K562 (cell line): Measurements from ENCODE around the gene IMMP2L. TPM values are rescaled to one million over a fixed set of nuclear protein-coding genes. Genes with fewer than 3 reads are reported as not detected.

Source experiments
- ATAC-seq: fragments of 200-7000 bp; cut with Tn5 transposase; 3 replicates; pipeline ENCODE4 v1.9.1; 2020; ENCODE audit warnings: moderate library complexity
- BruUV-seq: library from RNA; stranded (reverse); fragments of 400-500 nt; replicated peaks from 2 replicates; lab custom pipeline; 2021; lab: Mats Ljungman, UMichigan
- CTCF ChIA-PET: fragments of 300-600 bp; formaldehyde crosslinking; extraction: SDS; loops from one replicate; lab custom pipeline; 2021; ENCODE audit warnings: low intra/inter-chr PET ratio; lab: Yijun Ruan, JAX
- POLR2A ChIA-PET: fragments of 300-600, 350-650 bp; sonication (Branson Sonifier 250); formaldehyde crosslinking; extraction: SDS; loops from one replicate; lab custom pipeline; 2021; ENCODE audit warnings: antibody characterized with exemption, inconsistent platforms; lab: Yijun Ruan, JAX
- DNase-seq, 4 experiments: peaks; one replicate each; pipeline versions ENCODE4 v3.0.0 to v3.0.0-alpha.2; 2011 to 2018; ENCODE audit warnings: low spot score in 3 of 4, mixed read lengths in 3 of 4; ENCODE audit errors: extremely low read depth in 1 of 4
- FAIRE-seq: peaks from 2 replicates; lab custom pipeline; 2011; peaks lifted over from hg19 to GRCh38; lab: Jason Lieb, UNC
- H2AFZ ChIP-seq: 2 replicates; pipeline ENCODE4 v1.6.0; 2011; ENCODE audit warnings: low read depth, low read length, control low read depth, inconsistent platforms
- H3K27ac ChIP-seq: fragments of 200-600 bp; 3 replicates; pipeline ENCODE4 v1.8.0; 2011; ENCODE audit warnings: low read depth, mild to moderate bottlenecking, control low read depth, inconsistent platforms, low read length, moderate library complexity, mixed read lengths; ENCODE audit errors: extremely low read depth
- H3K27me3 ChIP-seq, 2 experiments: fragments of 300-600 bp in 1 of 2; 2 replicates in 1 of 2; 3 replicates in 1 of 2; pipeline versions ENCODE4 v1.6.0 to v1.8.0; 2011; ENCODE audit warnings: inconsistent platforms in 2 of 2, low read length in 2 of 2, mild to moderate bottlenecking in 1 of 2, mixed read lengths in 1 of 2, moderate library complexity in 1 of 2; ENCODE audit not compliant: control insufficient read depth in 2 of 2, insufficient read depth in 2 of 2
- H3K36me3 ChIP-seq: fragments of 300-600 bp; 3 replicates; pipeline ENCODE4 v1.8.0; 2011; ENCODE audit warnings: mild to moderate bottlenecking, low read length, inconsistent platforms; ENCODE audit not compliant: control insufficient read depth, insufficient read depth
- H3K4me1 ChIP-seq, 2 experiments: fragments of 200-600 bp in 1 of 2; replicated peaks in 1 of 2; 2 replicates in 1 of 2; 3 replicates in 1 of 2; pipeline versions ENCODE4 v1.5.1 to v1.8.0; 2011; ENCODE audit warnings: inconsistent platforms in 2 of 2, low read length in 2 of 2, mild to moderate bottlenecking in 1 of 2, mixed read lengths in 1 of 2, moderate library complexity in 1 of 2; ENCODE audit not compliant: control insufficient read depth in 2 of 2, insufficient read depth in 2 of 2
- H3K4me2 ChIP-seq: 2 replicates; pipeline ENCODE4 v1.6.1; 2011; ENCODE audit warnings: low read length, control low read depth, inconsistent platforms, mixed read lengths; ENCODE audit not compliant: insufficient read depth
- H3K4me3 ChIP-seq: fragments of 200-600 bp; sonication (generic), shearing (Covaris generic); 2 replicates; pipeline ENCODE4 v1.5.1; 2016; ENCODE audit warnings: control low read depth, inconsistent platforms
- H3K79me2 ChIP-seq: fragments of 200-600 bp; 3 replicates; pipeline ENCODE4 v1.8.0; 2011; ENCODE audit warnings: low read length, inconsistent platforms; ENCODE audit not compliant: control insufficient read depth, insufficient read depth
- H3K9ac ChIP-seq, 2 experiments: 2 replicates each; pipeline versions ENCODE4 v1.6.0 to v1.6.1; 2011; ENCODE audit warnings: low read depth in 2 of 2, low read length in 2 of 2, control low read depth in 1 of 2, inconsistent platforms in 1 of 2, mild to moderate bottlenecking in 1 of 2, mixed read lengths in 1 of 2; ENCODE audit not compliant: insufficient read depth in 1 of 2
- H3K9me1 ChIP-seq: one replicate; pipeline ENCODE4 v1.6.0; 2011; ENCODE audit warnings: inconsistent platforms, mild to moderate bottlenecking, low read length, moderate library complexity; ENCODE audit not compliant: control insufficient read depth, insufficient read depth
- H3K9me3 ChIP-seq: replicated peaks from 2 replicates; pipeline ENCODE4 v1.5.1; 2011; ENCODE audit warnings: low read depth, low read length, inconsistent platforms; ENCODE audit not compliant: control insufficient read depth, insufficient read depth
- H4K20me1 ChIP-seq: replicated peaks from 2 replicates; pipeline ENCODE4 v1.6.1; 2011; ENCODE audit warnings: low read length, inconsistent platforms, mixed read lengths; ENCODE audit not compliant: control insufficient read depth, insufficient read depth
- BRD9 ChIP-seq: fragments of 450-650 bp; IDR thresholded peaks from 2 replicates; pipeline ENCODE4 v1.6.1; 2018; ENCODE audit warnings: low read depth; ENCODE audit not compliant: partially characterized antibody
- HDAC1 ChIP-seq, 2 experiments: fragments of 450-650 bp; IDR thresholded peaks; 2 replicates each; pipeline ENCODE4 v1.6.1; 2016 to 2017; ENCODE audit warnings: inconsistent platforms in 1 of 2, mild to moderate bottlenecking in 1 of 2, moderate library complexity in 1 of 2
- LARP7 ChIP-seq: fragments of 450-650 bp; IDR thresholded peaks from 2 replicates; pipeline ENCODE4 v1.6.1; 2016
- MAFK ChIP-seq: IDR thresholded peaks from 2 replicates; pipeline ENCODE4 v1.6.1; 2011; ENCODE audit warnings: low read length, improper control_type of control experiment
- MED1 ChIP-seq: sonication (generic); formaldehyde crosslinking; IDR thresholded peaks from 2 replicates; pipeline ENCODE4 v1.8.1; 2023; ENCODE audit warnings: missing genetic modification reagents, borderline replicate concordance
- MIER1 ChIP-seq: fragments of 450-650 bp; IDR thresholded peaks from 2 replicates; pipeline ENCODE4 v1.6.1; 2016; ENCODE audit warnings: antibody characterized with exemption, mild to moderate bottlenecking, low read depth
- NFYB ChIP-seq: IDR thresholded peaks from 2 replicates; pipeline ENCODE4 v1.6.1; 2011; ENCODE audit warnings: mild to moderate bottlenecking, moderate library complexity; ENCODE audit not compliant: insufficient read length; ENCODE audit errors: extremely low read depth
- OTX1 ChIP-seq: fragments of 450-650 bp; formaldehyde crosslinking; IDR thresholded peaks from 2 replicates; pipeline ENCODE4 v1.4.0; 2022; ENCODE audit warnings: mild to moderate bottlenecking
- PTBP1 ChIP-seq: fragments of 200-400 bp; formaldehyde crosslinking; IDR thresholded peaks from 2 replicates; pipeline ENCODE4 v1.6.1; 2017; ENCODE audit warnings: low read depth, low read length
- SIRT6 ChIP-seq: IDR thresholded peaks from one replicate; pipeline ENCODE4 v1.6.1; 2012; ENCODE audit warnings: low read depth, mild to moderate bottlenecking, control low read depth, inconsistent platforms, low read length, moderate library complexity
- TEAD4 ChIP-seq, 2 experiments: sonication (generic) in 1 of 2; formaldehyde crosslinking in 1 of 2; IDR thresholded peaks; 2 replicates each; pipeline versions ENCODE4 v1.6.1 to v1.8.0; 2012 to 2022; ENCODE audit warnings: borderline replicate concordance in 1 of 2, inconsistent platforms in 1 of 2, low read length in 1 of 2, mild to moderate bottlenecking in 1 of 2, missing genetic modification reagents in 1 of 2
- YBX1 ChIP-seq: fragments of 450-650 bp; IDR thresholded peaks from 2 replicates; pipeline ENCODE4 v1.7.1; 2016; ENCODE audit warnings: mild to moderate bottlenecking
- ZKSCAN8 ChIP-seq: fragments of 200-800 bp; sonication (Bioruptor generic); IDR thresholded peaks from 2 replicates; pipeline ENCODE4 v1.6.1; 2016; ENCODE audit warnings: missing genetic modification characterization, missing compliant biosample characterization
- WGBS: fragments of 100-300 bp; shearing (Covaris generic); methylation state at CpG from one replicate; pipeline ENCODE4 v1.1.6; 2016; ENCODE audit warnings: low coverage, mixed read lengths; ENCODE audit not compliant: insufficient coverage; ENCODE audit errors: missing lambda C conversion rate; 5-methylcytosine and 5-hydroxymethylcytosine counted together
- in situ Hi-C: fragments of 300-500 bp; cut with MboI; formaldehyde crosslinking; loops from 4 replicates; pipeline ENCODE4 v1.15.0; 2018; ENCODE audit warnings: inconsistent platforms, mixed read lengths
- intact Hi-C: fragments of 100-400 bp; cut with micrococcal nuclease; formaldehyde crosslinking; loops from 2 replicates; pipeline ENCODE4 v1.14.2; 2022
- polyA plus RNA-seq, 8 experiments: library from polyadenylated mRNA; depleted of rRNA in 4 of 8; stranded (reverse) in 5 of 8; unstranded in 3 of 8; fragments of >200 nt; fragmentation: Nextera tagmentation in 2 of 8; fragmentation: Illumina TruSeq in 1 of 8; extraction: Ambion mirVana in 2 of 8; extraction: Trizol in 1 of 8; gene quantifications; 2 replicates each; pipeline versions ENCODE4 v1.2.1 to v1.2.3, GENCODE V29; 2011 to 2014; ENCODE audit warnings: inconsistent platforms in 1 of 8, missing spikeins in 1 of 8
- total RNA-seq, 7 experiments: library from RNA; depleted of rRNA in 6 of 7; stranded (reverse); fragments of >200 nt in 6 of 7; fragmentation: Illumina TruSeq in 2 of 7; extraction: Trizol in 2 of 7; gene quantifications; 2 replicates each; pipeline versions ENCODE4 v1.2.1 to v1.2.3, GENCODE V29; 2011 to 2021; ENCODE audit warnings: low replicate concordance in 1 of 7
- TF ChIP-seq, protein P1 (sequence below): fragments of 250-450 bp; sonication (Bioruptor Pico); IDR thresholded peaks from 2 replicates; pipeline ENCODE4 v1.8.0; 2021; ENCODE audit warnings: borderline replicate concordance, mild to moderate bottlenecking, moderate library complexity; ENCODE audit not compliant: poor library complexity, severe bottlenecking
- TF ChIP-seq, protein P2 (sequence below): fragments of 450-650 bp; IDR thresholded peaks from 2 replicates; pipeline ENCODE4 v1.6.1; 2016; ENCODE audit warnings: low read depth, mild to moderate bottlenecking, moderate library complexity
- TF ChIP-seq, protein P3 (sequence below), 2 experiments: fragments of 450-650 bp in 1 of 2; sonication (generic) in 1 of 2; formaldehyde crosslinking in 1 of 2; IDR thresholded peaks in 1 of 2; conservative IDR thresholded peaks in 1 of 2; 2 replicates each; pipeline versions ENCODE4 v1.6.1 to v1.8.1; 2016 to 2023; ENCODE audit warnings: mild to moderate bottlenecking in 2 of 2, moderate library complexity in 2 of 2, inconsistent platforms in 1 of 2, missing genetic modification reagents in 1 of 2
- TF ChIP-seq, protein P4 (sequence below): fragments of 200-800 bp; sonication (Bioruptor generic); IDR thresholded peaks from 2 replicates; pipeline ENCODE4 v1.6.1; 2017; ENCODE audit warnings: missing genetic modification characterization, missing compliant biosample characterization

Gene IMMP2L
- total and polyA plus RNA-seq, 9 of the 15 experiments (the other 6 are each of a cell fraction or from before 2014, with no cell fraction given), result 29.7 to 116 (median 53.0) TPM

DNA sequence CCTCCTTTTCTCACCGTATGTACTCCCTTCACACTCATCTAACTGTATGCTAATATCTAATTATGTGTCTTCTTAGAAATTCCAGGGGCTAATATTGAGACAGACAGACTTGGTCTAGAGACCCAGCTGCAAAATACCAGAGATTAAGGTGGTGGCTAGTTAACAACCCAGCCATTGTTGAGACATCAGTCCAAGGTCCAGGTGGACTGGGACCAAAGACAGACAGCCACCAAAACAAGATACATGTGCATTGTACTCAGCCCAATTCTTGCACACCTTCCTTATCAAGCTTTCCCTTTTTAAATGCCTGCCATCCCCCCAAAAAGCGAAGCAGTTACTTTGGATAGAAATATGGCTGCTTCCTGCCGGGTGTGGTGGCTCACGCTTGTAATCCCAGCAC lies 514.7 kb downstream of the IMMP2L start:
- no peak; the same call in 2 of the 3 replicates for ATAC-seq
- intact Hi-C loops, result no loop called here
- H3K4me2 ChIP-seq, result no peak overlapping the region
- H3K27ac ChIP-seq, result no peak overlapping the region
- H3K9me3 ChIP-seq, result no peaks in the 10 kb centered on the region
- no peaks in the 10 kb centered on the region for H3K9me1 ChIP-seq
- H3K36me3 ChIP-seq, result no peaks in the 10 kb centered on the region
- 47% methylated on average over 4 of the region's 4 CpGs for WGBS
- H3K9ac ChIP-seq, result no peak overlapping the region
- POLR2A ChIA-PET, result no interaction called here
- H3K4me3 ChIP-seq, result no peak overlapping the region
- no peak for TF ChIP-seq MED1 (CRISPR knock-in tag)
- TF ChIP-seq PTBP1, result no peak
- TF ChIP-seq, protein P1, sequence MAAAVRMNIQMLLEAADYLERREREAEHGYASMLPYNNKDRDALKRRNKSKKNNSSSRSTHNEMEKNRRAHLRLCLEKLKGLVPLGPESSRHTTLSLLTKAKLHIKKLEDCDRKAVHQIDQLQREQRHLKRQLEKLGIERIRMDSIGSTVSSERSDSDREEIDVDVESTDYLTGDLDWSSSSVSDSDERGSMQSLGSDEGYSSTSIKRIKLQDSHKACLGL, result no peak
- TF ChIP-seq, protein P2, sequence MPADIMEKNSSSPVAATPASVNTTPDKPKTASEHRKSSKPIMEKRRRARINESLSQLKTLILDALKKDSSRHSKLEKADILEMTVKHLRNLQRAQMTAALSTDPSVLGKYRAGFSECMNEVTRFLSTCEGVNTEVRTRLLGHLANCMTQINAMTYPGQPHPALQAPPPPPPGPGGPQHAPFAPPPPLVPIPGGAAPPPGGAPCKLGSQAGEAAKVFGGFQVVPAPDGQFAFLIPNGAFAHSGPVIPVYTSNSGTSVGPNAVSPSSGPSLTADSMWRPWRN, result no peak
- TF ChIP-seq YBX1, result no peak
- TF ChIP-seq, protein P3, sequence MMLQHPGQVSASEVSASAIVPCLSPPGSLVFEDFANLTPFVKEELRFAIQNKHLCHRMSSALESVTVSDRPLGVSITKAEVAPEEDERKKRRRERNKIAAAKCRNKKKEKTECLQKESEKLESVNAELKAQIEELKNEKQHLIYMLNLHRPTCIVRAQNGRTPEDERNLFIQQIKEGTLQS (IDR thresholded peaks at IDR 0.05), result no peak
- TF ChIP-seq, protein P3 (CRISPR knock-in tag; conservative IDR thresholded peaks at IDR 0.05), result no peak
- no peak for TF ChIP-seq MIER1
- TF ChIP-seq MAFK, result no peak
- TF ChIP-seq, protein P4, sequence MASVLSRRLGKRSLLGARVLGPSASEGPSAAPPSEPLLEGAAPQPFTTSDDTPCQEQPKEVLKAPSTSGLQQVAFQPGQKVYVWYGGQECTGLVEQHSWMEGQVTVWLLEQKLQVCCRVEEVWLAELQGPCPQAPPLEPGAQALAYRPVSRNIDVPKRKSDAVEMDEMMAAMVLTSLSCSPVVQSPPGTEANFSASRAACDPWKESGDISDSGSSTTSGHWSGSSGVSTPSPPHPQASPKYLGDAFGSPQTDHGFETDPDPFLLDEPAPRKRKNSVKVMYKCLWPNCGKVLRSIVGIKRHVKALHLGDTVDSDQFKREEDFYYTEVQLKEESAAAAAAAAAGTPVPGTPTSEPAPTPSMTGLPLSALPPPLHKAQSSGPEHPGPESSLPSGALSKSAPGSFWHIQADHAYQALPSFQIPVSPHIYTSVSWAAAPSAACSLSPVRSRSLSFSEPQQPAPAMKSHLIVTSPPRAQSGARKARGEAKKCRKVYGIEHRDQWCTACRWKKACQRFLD (CRISPR knock-in tag), result no peak
- TF ChIP-seq HDAC1 (IDR thresholded peaks at IDR 0.05), result no peak
- no peak for TF ChIP-seq ZKSCAN8
- no peak for TF ChIP-seq NFYB
- no peak for TF ChIP-seq BRD9
- no peak for TF ChIP-seq LARP7
- TF ChIP-seq TEAD4 (IDR thresholded peaks at IDR 0.05; ENCODE audit: low read length), result no peak
- no peak for TF ChIP-seq TEAD4 (CRISPR knock-in tag; IDR thresholded peaks at IDR 0.05; ENCODE audit: borderline replicate concordance)
- TF ChIP-seq OTX1 (CRISPR knock-in tag), result no peak
- no peak for TF ChIP-seq SIRT6
- TF ChIP-seq, all 486 proteins: peak for 0
- Histone ChIP-seq H3K79me2 (no peaks in the 10 kb centered on the region), H3K27me3 (no peaks in the 10 kb centered on the region), H3K4me1 (no peaks in the 10 kb centered on the region), H4K20me1 (no peaks in the 10 kb centered on the region), H2AFZ (no peak overlapping the region)
- no TSS peak for BruUV-seq
- CTCF ChIA-PET, result no interaction called here
- in situ Hi-C loops, result no loop called here
- no peak for DNase-seq
- FAIRE-seq, result no peak
